HG02943 (cell line): Measurements from ENCODE around the gene NLRP3.
"Not testable (repeated sequence)": the region's sequence is repeated elsewhere in the genome, so short reads cannot be mapped to it uniquely, and the experiment has no call there.

Experiments
- ATAC-seq: cut with Tn5 transposase; IDR thresholded peaks from one replicate; pipeline ENCODE4 v1.9.1; 2021; ENCODE audit warnings: mild to moderate bottlenecking, low read depth, moderate library complexity; ENCODE audit not compliant: unreplicated experiment

The NLRP3 gene

DNA sequence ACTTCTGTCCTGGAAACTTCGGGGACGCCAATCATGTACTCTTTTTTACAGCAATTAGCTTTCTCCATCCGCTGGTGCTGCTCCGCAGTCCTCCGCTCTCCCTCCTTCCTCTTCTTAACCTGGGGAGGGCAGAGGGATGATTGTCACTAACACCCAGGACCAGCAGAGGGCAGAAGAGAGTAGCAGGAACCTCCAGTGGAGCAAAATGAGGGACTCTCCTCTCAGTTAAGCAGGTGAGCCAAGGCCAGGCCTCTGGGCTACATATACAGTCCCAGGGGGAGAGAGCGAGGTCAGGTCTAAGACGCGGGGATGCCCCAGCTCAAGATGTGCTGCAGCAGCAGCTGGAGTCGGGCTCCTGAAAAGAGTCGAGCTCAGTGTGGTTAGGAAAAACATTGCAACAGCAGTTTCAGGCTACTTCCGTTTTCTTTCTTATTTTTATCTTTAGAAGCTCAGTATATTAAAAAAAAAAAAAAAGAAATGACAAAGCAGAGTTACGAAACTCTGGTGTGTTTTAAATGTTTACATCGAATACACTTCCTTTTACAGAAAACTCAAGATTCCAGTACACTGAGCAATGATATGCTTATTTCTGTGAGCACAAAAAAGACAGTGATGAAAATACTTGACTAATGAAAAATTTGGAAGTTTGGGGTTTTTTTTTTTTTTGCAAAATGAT is 25.7 kb upstream of the NLRP3 start:
- peak; percentile 100 for ATAC-seq

DNA sequence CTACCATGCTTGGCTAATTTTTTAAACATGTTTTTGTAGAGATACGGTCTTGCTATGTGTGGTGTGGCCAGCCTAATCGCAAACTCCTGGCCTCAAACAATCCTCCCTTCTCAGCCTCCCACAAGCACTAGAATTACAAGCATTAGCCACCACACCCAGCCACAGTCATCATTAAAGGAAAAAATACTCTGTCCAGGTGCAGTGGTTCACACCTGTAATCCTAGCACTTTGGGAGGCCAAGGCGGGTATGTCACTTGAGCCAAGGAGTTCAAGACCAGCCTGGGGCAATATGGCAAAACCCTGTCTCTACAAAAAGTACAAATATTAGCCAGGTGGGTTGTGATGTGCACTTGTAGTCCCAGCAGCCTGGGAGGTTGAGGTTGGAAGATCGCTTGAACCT is 25.0 kb upstream of the NLRP3 start:
- no peak for ATAC-seq

- no peak for ATAC-seq
Observed at GRCh38 chr1:247392088-247392487, 23.9 kb upstream of the NLRP3 start.

DNA sequence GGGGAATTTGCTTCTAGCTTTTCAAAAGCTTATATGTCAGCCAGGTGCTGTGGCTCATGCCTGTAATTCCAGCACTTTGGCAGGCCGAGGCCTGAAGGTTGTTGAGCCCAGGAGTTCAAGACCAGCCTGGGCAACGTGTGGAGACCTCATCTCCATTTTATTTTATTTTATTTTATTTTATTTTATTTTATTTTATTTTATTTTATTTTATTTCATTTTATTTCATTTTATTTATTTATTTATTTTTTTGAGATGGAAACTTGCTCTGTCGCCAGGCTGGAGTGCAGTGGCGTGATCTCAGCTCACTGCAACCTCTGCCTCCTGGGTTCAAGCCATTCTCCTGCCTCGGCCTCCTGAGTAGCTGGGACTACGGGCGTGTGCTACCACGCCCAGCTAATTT is 20.9 kb upstream of the NLRP3 start:
- ATAC-seq: not testable (repeated sequence)

DNA sequence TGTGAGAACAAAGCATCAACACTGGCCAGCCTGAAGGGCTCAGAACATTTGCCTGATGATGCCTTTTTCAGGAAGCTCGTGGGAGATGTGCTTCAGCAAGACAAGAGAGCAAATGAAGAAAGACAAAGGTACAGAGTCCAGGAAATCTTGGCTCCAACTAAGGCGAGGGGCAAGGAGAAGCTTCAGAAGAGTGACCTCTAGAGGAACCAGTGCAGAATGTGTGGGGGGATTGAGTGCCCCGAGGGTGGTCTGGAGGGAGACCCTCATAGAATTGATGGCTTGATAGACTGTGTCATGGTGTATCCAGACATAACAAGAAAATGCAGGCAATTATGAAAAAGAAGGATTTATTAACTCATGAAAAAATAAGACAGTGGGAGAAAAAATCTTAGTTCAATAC is 15.3 kb upstream of the NLRP3 start:
- ATAC-seq: no peak

DNA sequence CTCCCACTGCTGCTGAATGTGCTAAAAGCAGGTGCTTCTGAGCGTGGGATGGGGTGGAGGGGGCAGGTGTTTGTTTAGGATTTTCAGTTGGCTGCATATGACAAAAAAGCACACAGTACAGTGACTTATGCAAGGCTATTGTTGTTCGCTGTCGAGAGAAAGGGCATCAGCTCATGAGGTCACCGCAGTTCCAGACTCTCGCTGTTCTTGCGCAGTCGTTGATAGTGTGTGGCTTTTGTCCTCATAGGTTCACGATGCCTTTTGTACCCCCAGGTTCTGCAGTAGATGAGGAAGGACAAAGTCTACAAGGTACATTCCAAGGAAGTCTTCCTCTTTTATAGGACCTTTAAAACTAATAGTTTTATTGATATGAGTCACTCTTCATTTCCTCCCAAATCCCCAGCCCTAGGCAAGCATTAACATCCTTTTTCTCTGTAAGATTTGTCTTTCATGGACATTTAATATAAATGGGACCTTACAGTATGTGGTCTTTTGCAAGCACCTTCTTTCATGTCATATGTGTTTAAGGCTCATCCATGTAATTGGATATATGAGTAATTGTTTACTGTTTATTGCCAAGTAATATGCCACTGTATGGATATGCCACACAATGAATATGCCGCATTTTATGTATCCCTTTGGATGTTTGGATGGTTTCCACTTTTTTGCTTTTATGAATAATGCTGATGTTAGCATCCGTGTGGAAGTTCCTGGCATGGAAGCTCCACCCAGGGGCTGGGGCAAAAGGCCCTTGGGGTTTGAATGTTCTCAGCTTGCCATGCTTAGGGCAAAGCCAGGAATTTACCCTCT is 14.5 kb upstream of the NLRP3 start:
- no peak for ATAC-seq

DNA sequence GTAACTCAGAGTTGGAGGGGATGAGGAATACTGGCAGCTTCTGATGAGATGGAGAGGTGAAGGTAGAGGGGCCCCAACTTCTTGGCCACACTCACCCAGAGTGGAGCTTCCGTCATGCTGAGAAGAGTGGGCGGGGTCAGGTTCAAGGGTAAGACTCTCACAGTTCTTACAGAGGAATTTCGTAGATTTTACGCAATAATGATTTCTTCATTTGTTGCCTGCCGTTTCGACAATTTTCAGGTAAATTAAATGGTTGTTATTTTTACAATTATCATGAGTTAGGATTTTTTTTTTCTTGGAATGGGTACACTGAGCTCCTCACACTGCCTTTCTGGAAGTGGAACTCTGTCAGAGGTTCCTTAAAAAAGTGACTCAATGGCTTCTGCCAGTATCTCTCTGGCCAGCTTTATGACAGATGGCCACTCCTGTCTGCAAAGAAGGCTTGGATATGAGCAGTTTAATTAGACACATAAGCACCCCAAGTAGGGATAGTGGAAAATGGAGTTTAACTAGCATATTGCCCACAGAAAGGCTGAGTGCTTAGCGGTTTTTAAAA is 13.8 kb upstream of the NLRP3 start:
- no peak for ATAC-seq

GRCh38 chr1:247406014-247406656 is 9.8 kb upstream of the NLRP3 start:
- ATAC-seq: no peak

- peak; percentile 73 for ATAC-seq
Observed at GRCh38 chr1:247407180-247407616, 8.8 kb upstream of the NLRP3 start.

- no peak for ATAC-seq
Observed at GRCh38 chr1:247408100-247408499, 7.9 kb upstream of the NLRP3 start.

GRCh38 chr1:247409869-247410544 is 6.0 kb upstream of the NLRP3 start:
- peak; percentile 80 for ATAC-seq

GRCh38 chr1:247411621-247412327 is 4.2 kb upstream of the NLRP3 start:
- ATAC-seq: no peak

- no peak for ATAC-seq
Observed at GRCh38 chr1:247417831-247418230, 1.9 kb downstream of the NLRP3 start.

DNA sequence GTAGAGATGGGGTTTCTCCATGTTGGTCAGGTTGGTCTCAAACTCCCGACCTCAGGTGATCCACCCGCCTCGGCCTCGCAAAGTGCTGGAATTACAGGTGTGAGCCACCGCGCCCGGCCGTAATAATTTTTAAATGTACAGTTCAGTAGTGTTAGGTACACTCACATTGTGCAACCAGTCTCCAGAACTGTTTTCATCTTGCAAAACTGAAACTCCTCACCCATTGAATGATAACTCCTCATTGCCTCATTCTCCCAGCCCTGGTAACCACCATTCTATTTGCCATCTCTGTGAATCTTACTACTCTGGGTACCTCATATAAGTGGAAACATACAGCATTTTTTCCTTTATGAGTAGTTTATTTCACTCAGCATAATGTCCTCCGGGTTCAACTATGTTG is 3.4 kb downstream of the NLRP3 start:
- no peak for ATAC-seq

DNA sequence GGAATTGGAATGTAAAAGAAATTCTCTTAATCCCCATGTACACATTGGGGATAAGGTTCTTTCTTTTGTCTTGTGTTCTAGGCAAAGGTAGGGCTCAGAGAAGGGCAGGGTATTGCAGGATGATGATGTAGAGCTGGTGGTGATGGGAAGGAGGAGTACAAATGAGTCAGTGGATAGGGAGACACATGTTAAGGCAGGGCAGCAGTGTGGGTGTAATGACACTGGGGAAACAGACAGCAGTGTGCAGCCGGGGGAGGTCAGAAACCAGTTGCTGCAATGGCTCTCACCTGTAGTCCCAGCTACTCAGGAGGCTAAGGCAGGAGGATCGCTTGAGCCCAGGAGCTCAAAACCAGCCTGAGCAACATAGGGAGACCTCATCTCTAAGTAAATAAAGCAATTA is 5.1 kb downstream of the NLRP3 start:
- no peak for ATAC-seq

DNA sequence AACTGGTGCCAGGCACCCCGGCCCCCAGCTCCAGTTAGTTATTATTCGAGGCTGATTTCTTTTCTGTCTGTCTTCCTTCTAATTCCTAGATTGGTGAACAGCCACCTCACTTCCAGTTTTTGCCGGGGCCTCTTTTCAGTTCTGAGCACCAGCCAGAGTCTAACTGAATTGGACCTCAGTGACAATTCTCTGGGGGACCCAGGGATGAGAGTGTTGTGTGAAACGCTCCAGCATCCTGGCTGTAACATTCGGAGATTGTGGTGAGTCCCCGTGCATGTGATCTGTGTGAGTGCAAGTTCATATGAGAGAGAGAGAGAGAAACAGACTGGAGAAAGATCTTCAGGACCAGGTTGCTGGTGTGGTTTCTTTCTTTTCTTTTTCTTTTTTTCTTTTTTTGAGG is 13.5 kb downstream of the NLRP3 start:
- ATAC-seq: no peak

DNA sequence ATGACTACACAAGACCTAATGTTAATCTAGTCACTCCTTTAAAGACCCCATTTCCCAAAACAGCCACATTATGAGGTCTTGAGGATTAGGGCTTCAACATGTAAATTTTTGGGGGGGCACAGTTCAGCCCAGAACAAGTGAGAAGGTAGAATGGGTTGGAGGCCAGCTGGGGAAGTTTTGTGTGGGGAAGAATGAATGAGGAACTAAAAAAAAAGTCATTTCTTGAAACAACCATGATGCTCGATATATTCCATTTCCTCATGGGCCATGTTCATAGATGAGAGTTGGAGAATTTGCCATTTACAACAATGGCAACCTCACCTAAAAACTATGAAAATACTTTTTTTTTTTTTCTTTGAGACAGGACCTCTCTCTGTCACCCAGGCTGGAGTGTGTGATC is 14.5 kb downstream of the NLRP3 start:
- ATAC-seq: no peak

GRCh38 chr1:247431643-247432042 is 15.7 kb downstream of the NLRP3 start:
- no peak for ATAC-seq

DNA sequence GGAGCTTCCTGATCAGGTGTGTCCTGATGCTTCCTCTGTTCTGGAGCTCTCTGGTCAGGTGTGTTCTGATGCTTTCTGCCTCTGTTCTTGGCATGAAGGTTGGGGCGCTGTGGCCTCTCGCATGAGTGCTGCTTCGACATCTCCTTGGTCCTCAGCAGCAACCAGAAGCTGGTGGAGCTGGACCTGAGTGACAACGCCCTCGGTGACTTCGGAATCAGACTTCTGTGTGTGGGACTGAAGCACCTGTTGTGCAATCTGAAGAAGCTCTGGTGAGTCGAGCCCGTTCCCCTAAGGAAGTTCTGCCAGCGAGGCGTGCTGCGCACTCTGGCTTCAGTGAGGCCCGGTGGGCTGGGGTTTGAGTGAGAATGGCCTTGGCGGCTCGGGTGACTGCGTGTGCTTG is 18.0 kb downstream of the NLRP3 start:
- no peak for ATAC-seq
